PFSK-1 (cell line): ENCODE measurements around the gene PRKCQ.

Experiments used
- POLR2AphosphoS5 ChIP-seq: IDR thresholded peaks from 2 replicates; pipeline ENCODE4 v1.6.1; 2012; ENCODE audit warnings: low read depth, mild to moderate bottlenecking, control low read depth, low read length, moderate library complexity
- REST ChIP-seq, 2 experiments: IDR thresholded peaks; 2 replicates each; pipeline versions ENCODE4 v1.6.1 to v1.8.0; 2011 to 2012; ENCODE audit warnings: low read depth in 2 of 2, low read length in 2 of 2, control low read depth in 1 of 2, inconsistent platforms in 1 of 2, mild to moderate bottlenecking in 1 of 2, moderate library complexity in 1 of 2; ENCODE audit not compliant: insufficient read depth in 1 of 2
- SIN3A ChIP-seq: IDR thresholded peaks from 2 replicates; pipeline ENCODE4 v1.6.1; 2012; ENCODE audit warnings: mild to moderate bottlenecking, low read length, moderate library complexity, borderline replicate concordance; ENCODE audit not compliant: insufficient read depth
- TAF1 ChIP-seq: IDR thresholded peaks from 2 replicates; pipeline ENCODE4 v1.6.1; 2012; ENCODE audit warnings: low read length, control low read depth, borderline replicate concordance; ENCODE audit not compliant: insufficient read depth

GRCh38 chr10:6622921-6623320 lies 42.8 kb upstream of the PRKCQ start:
- TF ChIP-seq REST (IDR thresholded peaks at IDR 0.05; ENCODE audit: insufficient read depth in 1 of 2, low read depth in 2 of 2, low read length in 2 of 2) = no peak
- no peak for TF ChIP-seq TAF1
- TF ChIP-seq SIN3A = no peak
- no peak for TF ChIP-seq POLR2AphosphoS5
